ENCODE data around the gene FXYD2.

The FXYD2 gene

GRCh38 chr11:117834838-117835443 lies 10.4 kb upstream of the FXYD2 start:
- no peak for DNase-seq

GRCh38 chr11:117834068-117834810 lies 9.7 kb upstream of the FXYD2 start:
- DNase-seq, result no peak

- DNase-seq, result no peak
Measured at GRCh38 chr11:117833401-117833891, 8.9 kb upstream of the FXYD2 start.

- DNase-seq, result no peak
Measured at GRCh38 chr11:117832511-117832910, 8.0 kb upstream of the FXYD2 start.

GRCh38 chr11:117831661-117832415 lies 7.3 kb upstream of the FXYD2 start:
- DNase-seq, result no peak

GRCh38 chr11:117830674-117831351 lies 6.3 kb upstream of the FXYD2 start:
- DNase-seq, result no peak

GRCh38 chr11:117830072-117830471 lies 5.5 kb upstream of the FXYD2 start:
- no peak for DNase-seq

GRCh38 chr11:117829369-117829725 lies 4.8 kb upstream of the FXYD2 start:
- no peak for DNase-seq

- no peak for DNase-seq
Measured at GRCh38 chr11:117828611-117829368, 4.2 kb upstream of the FXYD2 start.

- DNase-seq, result no peak
Measured at GRCh38 chr11:117827521-117828511, 3.3 kb upstream of the FXYD2 start.

GRCh38 chr11:117826832-117827231 lies 2.3 kb upstream of the FXYD2 start:
- DNase-seq, result no peak

- DNase-seq, result no peak
Measured at GRCh38 chr11:117826190-117826570, 1.6 kb upstream of the FXYD2 start.

- DNase-seq, result no peak
Measured at GRCh38 chr11:117825538-117826189, 1.1 kb upstream of the FXYD2 start.

- DNase-seq, result no peak
Measured at GRCh38 chr11:117823946-117824420, 561 bp downstream of the FXYD2 start.

GRCh38 chr11:117823294-117823945 lies 1.1 kb downstream of the FXYD2 start:
- DNase-seq, result no peak

GRCh38 chr11:117822074-117823033 lies 2.2 kb downstream of the FXYD2 start:
- no peak for DNase-seq

GRCh38 chr11:117821431-117821830 lies 3.1 kb downstream of the FXYD2 start:
- no peak for DNase-seq

GRCh38 chr11:117820516-117820915 lies 4.0 kb downstream of the FXYD2 start:
- DNase-seq, result no peak

- DNase-seq, result no peak
Measured at GRCh38 chr11:117820071-117820470, 4.5 kb downstream of the FXYD2 start.

Measured in NCI-H1930 (cell line).